ENCODE measurements around the gene EDIL3.

- no peak for TF ChIP-seq CTCF (IDR thresholded peaks at IDR 0.05 in 2 of 3, conservative IDR thresholded peaks at IDR 0.05 in 1 of 3; ENCODE audit: control insufficient read depth in 2 of 3, extremely low read depth in 1 of 3, insufficient read depth in 1 of 3, low read depth in 3 of 3, low read length in 3 of 3)
- no peak for TF ChIP-seq RELA (IDR thresholded peaks at IDR 0.05; ENCODE audit: borderline replicate concordance, partially characterized antibody)
- TF ChIP-seq POLR2A (IDR thresholded peaks at IDR 0.05; ENCODE audit: low read depth, low read length) = no peak
- no peak for TF ChIP-seq CUX1 (IDR thresholded peaks at IDR 0.05; ENCODE audit: insufficient replicate concordance, low read depth, low read length)
Observed at GRCh38 chr5:84184857-84185256, 199.8 kb downstream of the EDIL3 start.
